ENCODE results near the gene MYH11. TPM values are rescaled to one million over a fixed set of nuclear protein-coding genes. Genes with fewer than 3 reads are reported as not detected.

The MYH11 gene
- total and polyA plus RNA-seq, 2 of the 13 experiments (the other 11 are each of a cell fraction or from before 2014, with no cell fraction given) = not detected

GRCh38 chr16:15786501-15786900, 70.3 kb downstream of the MYH11 start:
- Histone ChIP-seq H4K20me1 (ENCODE audit: insufficient read depth, low read length) (no peaks in the 10 kb centered on the region), H3K4me3 (replicated peaks in 1 of 3; ENCODE audit: insufficient read depth in 1 of 3, low read depth in 2 of 3, low read length in 3 of 3) (no peak overlapping the region), H3K4me2 (ENCODE audit: low read depth, low read length) (no peak overlapping the region), H2AFZ (ENCODE audit: low read length) (no peak overlapping the region), H3K4me1 (ENCODE audit: insufficient read depth, low read length) (no peaks in the 10 kb centered on the region), H3K36me3 (replicated peaks in 1 of 2; ENCODE audit: control insufficient read depth in 1 of 2, insufficient read depth in 2 of 2, low read length in 2 of 2) (no peaks in the 10 kb centered on the region), H3K9me3 (ENCODE audit: low read length) (no peaks in the 10 kb centered on the region), H3K27ac (ENCODE audit: extremely low read length, insufficient read depth, low read length) (no peak overlapping the region), H3K79me2 (ENCODE audit: insufficient read depth, low read length) (no peaks in the 10 kb centered on the region), H3K9ac (ENCODE audit: insufficient read depth, low read depth, low read length) (no peak overlapping the region), H3K27me3 (ENCODE audit: control insufficient read depth in 1 of 2, insufficient read depth in 2 of 2, low read length in 2 of 2) (peaks cover 2 to 32% of the 10 kb centered on the region in 2 experiments; a peak in 4 of 5 replicates)
- intact Hi-C loops (cut with micrococcal nuclease; ENCODE audit: unreplicated experiment) (no loop called here), in situ Hi-C loops (cut with HindIII; ENCODE audit: extremely low pct_ligation_motif_present, low pct_unique_long_range_greater_than_20kb) (no loop called here)
- no peak for ATAC-seq
- FAIRE-seq = no peak
- CTCF ChIA-PET (ENCODE audit: low intra/inter-chr PET ratio, low total read pairs) = no interaction called here
- DNase-seq (ENCODE audit: low spot score) = no peak
- POLR2A ChIA-PET = no interaction called here
- 33% methylated on average over 11 of the region's 11 CpGs for WGBS (ENCODE audit: low lambda C conversion rate)
- no TSS peak for BruUV-seq (replicated peaks)
- TF ChIP-seq ZHX1 (CRISPR knock-in tag; IDR thresholded peaks at IDR 0.05; ENCODE audit: low read depth) (no peak), ADNP (CRISPR knock-in tag; IDR thresholded peaks at IDR 0.05) (no peak), TEAD2 (CRISPR knock-in tag; IDR thresholded peaks at IDR 0.05) (no peak), FUBP1 (CRISPR knock-in tag; IDR thresholded peaks at IDR 0.05; ENCODE audit: borderline replicate concordance) (no peak), ESRRA (CRISPR knock-in tag; IDR thresholded peaks at IDR 0.05; ENCODE audit: low read depth) (no peak)

All from HepG2 (cell line).